NCI-H446 (cell line): ENCODE data around the gene CDKN2D.
"Not testable (repeated sequence)": the region's sequence is repeated elsewhere in the genome, so short reads cannot be mapped to it uniquely, and the experiment has no call there.

ENCODE experiments used
- DNase-seq, 2 experiments: peaks; one replicate each; lab custom pipeline; 2025; lab: John Stamatoyannopoulos, UW

The CDKN2D gene

DNA sequence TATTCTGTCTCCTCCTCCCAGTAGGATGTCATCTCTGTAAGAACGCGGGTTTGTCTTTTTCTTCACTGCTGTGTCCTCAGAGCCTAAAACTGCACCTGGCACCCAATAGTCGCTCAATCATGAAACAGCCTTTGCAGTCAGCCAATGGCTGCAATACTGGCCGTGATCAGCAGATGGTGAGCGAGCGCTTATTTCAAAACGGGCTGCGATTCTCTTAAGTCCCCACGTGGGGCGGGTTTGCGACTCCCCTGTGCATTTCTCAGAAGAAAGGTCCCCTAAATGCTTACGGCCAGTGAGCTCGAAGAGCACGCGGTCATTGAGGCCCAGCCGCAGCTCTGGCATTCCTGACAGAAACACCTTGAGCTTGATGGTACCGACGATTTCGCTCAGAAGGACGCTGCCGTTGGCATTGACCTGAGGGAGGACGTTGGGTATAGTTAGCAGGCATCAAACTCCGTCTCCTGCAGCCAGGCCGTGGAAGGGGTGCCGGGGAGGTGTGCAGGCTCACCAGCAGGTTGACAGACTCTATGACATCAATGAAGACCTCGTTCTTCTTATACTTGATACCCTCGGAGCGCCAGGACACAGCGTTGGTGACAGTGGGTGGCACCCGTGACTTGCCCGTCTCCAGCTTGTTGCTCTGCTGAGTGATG is 12.3 kb upstream of the CDKN2D start:
- DNase-seq = peak; percentile 85 to 95

DNA sequence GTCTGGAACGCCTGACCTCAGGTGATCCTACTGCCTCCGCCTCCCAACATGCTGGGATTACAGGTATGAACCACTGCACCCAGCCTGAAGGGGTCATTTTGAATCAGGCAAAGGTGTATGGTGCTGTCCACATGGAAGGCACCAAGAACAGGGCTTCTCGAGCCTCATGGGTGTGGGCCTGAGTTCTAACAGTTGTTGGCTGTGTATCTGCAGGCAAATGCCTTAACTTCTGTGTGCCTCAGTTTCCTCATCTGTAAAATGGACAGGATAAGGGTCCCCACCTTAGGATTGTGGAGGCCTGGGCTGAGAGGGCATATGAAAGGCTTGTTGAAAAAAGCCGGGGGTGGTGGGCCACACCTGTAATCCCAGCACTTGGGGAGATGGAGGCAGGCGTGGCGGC is 9.2 kb upstream of the CDKN2D start:
- no peak for DNase-seq

DNA sequence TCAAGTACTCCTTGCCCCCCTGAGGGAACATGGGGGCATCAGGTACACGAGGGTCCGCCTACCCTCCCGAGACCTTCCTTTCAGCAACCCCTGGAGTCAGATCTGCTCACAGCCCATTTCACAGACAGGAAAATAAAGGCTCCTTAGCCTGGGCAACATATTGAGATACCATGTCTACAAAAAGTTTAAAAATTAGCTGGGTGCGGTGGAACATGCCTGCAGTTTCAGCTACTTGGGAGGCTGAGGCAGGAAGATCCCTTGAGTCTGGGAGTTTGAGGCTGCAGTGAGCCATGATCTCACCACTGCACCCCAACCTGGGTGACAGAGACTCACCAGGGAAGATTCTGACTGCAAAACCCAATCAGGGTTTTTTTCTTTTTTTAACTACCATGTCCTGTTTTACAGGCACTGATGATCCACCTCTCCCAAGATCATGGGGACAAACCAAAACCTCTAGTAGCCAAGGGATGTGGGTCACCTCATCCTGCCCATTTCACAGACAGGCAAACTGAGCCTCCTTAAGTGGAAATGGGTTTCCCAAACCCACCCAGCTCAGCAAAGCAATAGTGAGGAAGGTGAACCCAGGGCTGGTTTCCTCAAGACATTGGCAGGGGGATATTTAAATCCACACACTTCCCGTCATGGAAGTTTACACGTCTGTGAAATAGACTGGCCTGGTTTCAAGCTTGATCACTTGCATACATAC is 6.4 kb upstream of the CDKN2D start:
- DNase-seq = no peak

DNA sequence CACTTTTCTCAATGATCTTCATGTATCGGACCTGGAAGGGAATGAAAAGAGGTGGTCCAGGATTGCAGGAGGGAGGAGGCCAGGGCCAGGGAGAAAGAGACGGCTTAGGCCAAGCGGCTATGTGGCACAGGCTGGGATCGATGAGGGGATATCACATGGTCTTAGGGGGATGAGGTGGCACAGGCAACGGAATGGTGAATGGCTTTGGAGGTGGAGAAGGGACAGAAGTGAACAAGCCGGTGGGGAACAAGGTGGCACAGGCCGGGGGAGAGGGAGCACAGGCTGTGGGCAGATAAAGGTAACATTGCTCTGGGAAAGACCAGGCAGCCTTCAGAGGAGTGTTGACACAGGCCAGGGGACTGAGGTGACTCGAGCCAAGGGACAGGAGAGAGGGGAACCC is 5.7 kb upstream of the CDKN2D start:
- no peak for DNase-seq

GRCh38 chr19:10573793-10574192 is 5.0 kb upstream of the CDKN2D start:
- DNase-seq = not testable (repeated sequence)

DNA sequence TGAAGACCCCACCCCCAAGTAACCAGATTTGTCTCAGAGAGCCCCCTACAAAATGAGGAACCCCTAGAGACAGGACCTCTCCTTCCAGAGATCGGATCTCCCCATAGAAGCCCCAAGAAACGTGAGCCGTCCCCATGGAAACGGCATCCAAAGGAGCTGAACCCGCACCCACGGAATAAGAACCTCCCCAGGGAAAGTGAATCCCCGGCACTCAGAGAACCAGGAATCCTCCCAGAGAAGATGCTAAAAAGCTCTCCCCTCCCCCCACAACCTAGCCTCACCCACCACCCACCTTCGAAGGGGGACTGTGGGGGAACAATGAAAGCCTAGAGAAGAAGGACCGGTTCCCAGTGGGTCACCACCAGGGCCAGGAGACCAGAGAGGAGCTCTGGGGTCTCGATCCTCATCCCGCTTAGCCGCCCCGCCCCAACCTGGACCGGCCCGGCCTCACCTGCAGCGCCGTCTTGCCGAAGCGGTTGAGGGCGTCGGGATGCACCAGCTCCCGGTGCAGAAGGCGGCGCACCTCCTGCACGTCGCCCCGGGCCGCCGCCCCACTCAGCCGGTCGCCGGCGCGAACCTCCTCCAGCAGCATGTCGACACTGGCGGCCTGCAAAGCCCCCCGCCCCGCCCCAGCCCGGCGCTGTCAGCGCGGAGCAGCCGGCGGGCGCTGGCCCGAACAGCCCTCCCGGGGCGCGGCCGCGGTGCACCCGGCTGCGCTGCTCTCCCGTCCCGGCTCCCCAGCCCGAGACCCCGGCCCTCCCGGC is 535 bp downstream of the CDKN2D start:
- DNase-seq = no peak

GRCh38 chr19:10567656-10568055 is 1.1 kb downstream of the CDKN2D start:
- no peak for DNase-seq

GRCh38 chr19:10566658-10567410 is 1.9 kb downstream of the CDKN2D start:
- no peak for DNase-seq

DNA sequence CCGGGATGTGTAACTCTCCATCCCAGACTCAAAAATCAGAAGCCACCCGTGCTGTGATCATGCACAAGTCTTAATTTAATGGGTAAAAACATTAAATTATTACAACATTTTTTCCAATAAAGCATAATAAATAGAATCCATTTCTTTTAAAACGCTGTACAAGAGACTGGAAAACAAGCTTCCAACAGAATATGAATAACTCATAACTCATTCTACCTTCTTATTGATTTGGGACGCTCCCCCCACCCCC is 2.4 kb downstream of the CDKN2D start:
- DNase-seq = no peak

DNA sequence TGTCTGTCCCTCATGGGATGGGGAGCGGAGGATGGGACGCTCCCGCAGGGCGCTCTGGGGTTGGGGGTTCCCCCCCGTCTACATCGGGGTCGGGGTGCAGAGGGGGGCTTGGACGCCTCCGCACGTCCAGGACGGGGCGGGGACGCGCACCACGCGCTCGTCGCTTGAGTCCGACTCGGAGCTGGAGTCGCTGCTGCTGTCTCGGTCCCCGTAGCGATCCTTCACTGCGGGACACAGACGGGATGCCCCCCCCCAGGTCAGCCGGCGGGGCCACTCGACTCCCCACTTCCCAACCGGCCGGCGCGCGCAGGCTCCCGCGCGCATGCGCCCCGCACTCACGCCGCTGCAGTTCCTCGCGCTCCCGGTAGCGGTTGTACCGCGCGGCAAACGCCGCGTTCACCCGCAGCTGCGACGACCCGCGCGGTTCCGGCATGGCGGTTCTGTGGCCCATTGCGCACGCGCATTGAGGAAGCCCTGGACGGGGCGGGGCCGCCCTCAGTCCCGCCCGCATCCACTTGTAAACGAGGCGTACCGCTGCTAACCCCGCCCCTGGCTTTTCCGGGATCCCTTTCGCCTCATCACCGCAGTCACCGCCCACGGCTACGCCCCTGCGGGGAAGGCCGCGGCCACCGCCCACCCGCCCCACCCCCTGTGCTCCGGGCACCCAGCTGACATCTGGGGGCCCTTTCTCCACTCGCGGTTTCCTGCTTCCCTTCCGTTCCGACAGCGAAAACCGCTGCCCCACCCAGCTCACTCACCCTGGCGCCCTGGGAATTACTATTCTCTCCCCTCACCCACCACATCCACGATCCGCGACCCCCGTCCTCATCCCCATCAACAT is 3.0 kb downstream of the CDKN2D start, which contains the start of gene KRI1:
TSS of gene KRI1 (minus strand) at position 444 of the 841 bp plus-strand sequence. CDS start at position 433, 11 bp downstream.
- peak; percentile 95 to 99 for DNase-seq

- DNase-seq = peak in 1 of 2 experiments; percentile 48
Observed at GRCh38 chr19:10565028-10565566, 3.7 kb downstream of the CDKN2D start.

GRCh38 chr19:10562609-10563008 is 6.2 kb downstream of the CDKN2D start:
- DNase-seq = no peak

GRCh38 chr19:10560154-10560553 is 8.6 kb downstream of the CDKN2D start:
- DNase-seq = no peak

- DNase-seq = no peak
Observed at GRCh38 chr19:10557603-10558197, 11.1 kb downstream of the CDKN2D start.

- no peak for DNase-seq
Observed at GRCh38 chr19:10555610-10555973, 13.2 kb downstream of the CDKN2D start.

GRCh38 chr19:10554760-10555609 is 13.8 kb downstream of the CDKN2D start:
- DNase-seq = no peak

DNA sequence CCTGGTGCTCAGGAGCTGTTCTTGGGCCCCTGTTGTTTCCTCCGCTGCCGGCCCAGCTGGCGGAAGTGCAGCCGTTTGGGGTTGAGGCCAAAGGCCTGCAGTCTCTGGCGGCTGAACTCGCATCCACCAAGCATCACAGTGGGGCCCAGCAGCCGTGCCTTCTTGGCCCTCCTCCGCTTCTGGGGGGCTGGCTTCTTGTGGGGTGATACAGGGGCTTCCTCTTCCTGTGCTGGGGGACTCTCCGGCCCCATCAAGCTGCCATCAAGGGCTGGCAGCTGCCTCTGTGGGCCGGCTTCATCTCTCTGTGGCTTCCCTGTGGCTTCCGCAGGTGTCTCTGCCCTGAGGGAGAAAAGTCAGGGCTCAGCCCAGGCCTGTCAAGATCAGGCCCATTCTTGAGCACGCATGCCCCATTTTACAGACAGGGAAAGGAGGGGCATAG is 14.8 kb downstream of the CDKN2D start:
- no peak for DNase-seq

DNA sequence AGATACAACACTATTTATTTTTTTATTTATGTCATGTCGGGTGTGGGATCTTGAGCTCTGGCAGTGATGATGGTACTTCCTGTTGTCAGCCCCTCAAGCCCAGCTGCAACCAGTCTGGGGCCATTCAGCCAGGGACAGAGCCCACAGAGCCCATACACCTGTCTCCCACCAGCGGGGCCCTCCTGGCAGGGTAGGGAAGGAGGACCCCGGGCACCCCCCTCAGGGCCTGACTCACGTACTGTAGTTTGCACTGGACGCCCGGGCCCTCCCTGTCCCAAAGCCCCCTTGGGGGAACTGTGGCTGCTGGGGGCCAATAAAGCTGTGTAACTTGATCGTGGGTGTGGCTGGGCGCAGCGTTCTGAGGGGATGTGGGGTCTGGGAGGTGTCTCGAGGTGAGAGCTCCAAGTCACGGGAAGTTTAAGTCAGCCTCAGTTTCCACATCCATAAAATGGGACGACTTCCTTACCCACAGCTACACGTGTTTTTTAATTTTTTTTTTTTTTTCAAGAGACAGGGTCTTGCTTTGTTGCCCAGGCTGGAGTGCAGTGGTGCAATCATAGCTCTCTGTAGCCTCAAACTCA is 15.6 kb downstream of the CDKN2D start:
- DNase-seq = no peak

DNA sequence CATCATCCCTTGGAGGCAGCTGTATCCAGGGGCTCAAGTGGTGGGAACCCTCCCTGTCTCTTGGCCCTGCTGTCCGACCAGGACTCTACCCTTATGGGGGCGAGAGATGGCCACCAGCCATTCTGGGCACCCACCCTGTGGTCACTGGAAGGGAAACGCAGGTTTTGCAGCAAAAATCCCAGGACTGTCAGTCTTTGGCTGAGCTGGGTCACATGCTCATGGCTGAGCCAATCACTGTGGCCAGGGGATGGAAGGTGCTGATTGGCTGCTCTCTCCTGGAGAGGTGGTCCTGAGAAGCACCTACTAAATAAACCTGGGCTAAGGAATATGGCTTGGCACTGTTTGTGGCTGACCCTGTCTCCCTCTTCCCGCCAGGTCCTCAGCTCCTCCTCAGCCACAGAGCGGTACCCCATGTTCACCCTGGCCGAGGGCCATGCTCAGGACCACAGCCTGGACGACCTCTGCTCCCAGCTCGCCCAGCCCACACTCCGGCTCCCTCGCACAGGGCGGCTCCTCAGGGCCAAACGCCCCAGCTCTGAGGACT is 16.2 kb downstream of the CDKN2D start:
- peak in 1 of 2 experiments; percentile 51 for DNase-seq
